ENCODE measurements around the gene KRTAP10-12.
"Not testable (repeated sequence)": the region's sequence is repeated elsewhere in the genome, so short reads cannot be mapped to it uniquely, and the experiment has no call there.

KRTAP10-12 gene

DNA sequence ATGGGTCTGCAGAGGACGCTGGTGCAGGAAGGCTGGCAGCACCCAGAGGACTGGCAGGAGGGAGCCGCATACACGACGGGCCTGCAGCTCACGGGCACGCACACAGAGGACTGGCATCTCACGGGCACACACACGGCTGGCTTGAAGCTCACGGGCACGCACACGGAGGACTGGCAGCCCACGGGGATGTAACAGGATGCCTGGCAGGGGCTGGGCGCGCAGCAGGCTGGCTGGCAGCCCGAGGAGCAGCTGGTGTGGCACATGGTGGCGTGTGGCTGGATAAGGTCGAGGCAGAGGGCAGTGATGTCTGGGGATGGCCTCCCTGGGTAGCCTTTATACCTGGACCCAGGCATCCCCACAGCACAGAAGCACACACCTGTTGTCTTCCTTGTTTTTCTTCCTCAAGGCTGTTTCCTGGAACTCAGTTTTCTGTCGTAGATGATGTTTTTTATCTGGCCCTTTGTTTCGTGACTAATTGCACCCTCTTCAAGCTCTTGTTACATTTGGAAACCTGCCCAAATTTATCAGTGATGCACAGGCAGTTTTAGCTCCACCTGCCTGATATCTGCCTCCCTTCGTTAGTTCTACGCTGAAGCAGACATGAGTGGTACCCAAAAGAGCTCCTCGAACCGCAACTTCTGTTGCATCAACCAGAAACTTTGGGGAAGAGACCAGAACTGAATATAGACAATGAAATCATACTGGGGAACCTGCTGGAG, 15.0 kb upstream of the KRTAP10-12 start, which contains the start of gene KRTAP12-1:
KRTAP12-1 (minus strand) TSS at position 303 of the 719 bp plus-strand sequence; CDS start at position 263, 40 bp downstream.
- Histone ChIP-seq H3K36me3 (ENCODE audit: control insufficient read depth, insufficient read depth, low read length) (no peaks in the 10 kb centered on the region), H3K4me3 (ENCODE audit: low read length) (no peak within 1 kb of the TSS), H3K4me1 (ENCODE audit: control insufficient read depth, insufficient read depth, low read length) (no peaks in the 10 kb centered on the region), H3K9me3 (ENCODE audit: control insufficient read depth, low read length) (no peaks in the 10 kb centered on the region), H3K27me3 (ENCODE audit: control insufficient read depth, insufficient read depth, low read length) (peaks cover 11% of the 10 kb centered on the region), H3K9ac (ENCODE audit: low read length) (no peak within 1 kb of the TSS)

DNA sequence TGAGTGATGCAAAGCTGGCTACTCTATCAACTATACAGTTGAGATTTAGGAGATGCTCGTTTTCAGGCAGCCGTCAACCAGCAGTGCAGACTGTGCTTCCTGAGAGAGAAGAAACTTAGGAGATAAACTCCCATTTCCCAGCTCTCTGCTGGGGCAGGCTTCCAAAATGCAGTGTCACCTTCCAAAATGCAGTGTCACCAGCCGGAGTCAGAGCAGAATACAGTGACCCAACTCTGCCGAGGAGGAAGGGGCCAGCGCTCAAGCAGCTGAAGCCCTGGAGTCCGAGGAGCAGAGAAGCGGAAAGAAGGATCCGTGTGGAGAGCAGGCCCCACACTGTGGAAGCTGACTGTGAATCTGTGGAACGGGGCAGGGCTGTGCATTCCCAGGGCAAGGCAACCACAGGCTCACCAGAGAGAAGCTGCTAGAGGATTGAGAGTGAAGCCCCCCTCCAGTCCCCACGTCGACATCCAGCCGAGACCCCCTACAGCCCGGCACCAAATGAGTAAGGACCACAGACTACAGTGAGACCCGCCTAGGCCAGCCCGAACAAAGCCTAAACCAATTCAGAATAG, 14.3 kb upstream of the KRTAP10-12 start:
- no peaks in the 10 kb centered on the region for H3K36me3 ChIP-seq (ENCODE audit: control insufficient read depth, insufficient read depth, low read length)
- no peak overlapping the region for H3K4me3 ChIP-seq (ENCODE audit: low read length)
- no peaks in the 10 kb centered on the region for H3K4me1 ChIP-seq (ENCODE audit: control insufficient read depth, insufficient read depth, low read length)
- H3K27me3 ChIP-seq (ENCODE audit: control insufficient read depth, insufficient read depth, low read length) = peaks cover 17% of the 10 kb centered on the region
- H3K9ac ChIP-seq (ENCODE audit: low read length) = no peak overlapping the region
- H3K9me3 ChIP-seq (ENCODE audit: control insufficient read depth, low read length) = no peaks in the 10 kb centered on the region

DNA sequence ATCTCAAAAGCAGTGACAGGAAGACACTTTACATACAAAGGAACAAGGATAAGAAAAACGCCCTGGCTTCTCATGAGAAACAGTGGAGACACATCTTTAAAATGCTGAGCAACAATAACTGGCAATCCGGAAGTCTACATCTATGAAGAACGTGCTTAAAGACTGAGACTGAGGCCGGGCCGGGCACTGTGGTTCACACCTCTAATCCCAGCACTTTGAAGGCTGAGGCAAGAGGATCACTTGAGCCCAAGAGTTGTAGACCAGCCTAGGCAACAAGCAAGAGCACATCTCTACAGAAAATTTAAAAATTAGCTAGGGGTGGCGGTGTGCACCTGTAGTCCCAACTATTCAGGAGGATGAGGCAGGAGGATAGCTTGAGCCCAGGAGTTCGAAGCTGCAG, 12.9 kb upstream of the KRTAP10-12 start:
- Histone ChIP-seq H3K4me1 (ENCODE audit: control insufficient read depth, insufficient read depth, low read length) (no peaks in the 10 kb centered on the region), H3K36me3 (ENCODE audit: control insufficient read depth, insufficient read depth, low read length) (no peaks in the 10 kb centered on the region), H3K9ac (ENCODE audit: low read length) (no peak overlapping the region), H3K27me3 (ENCODE audit: control insufficient read depth, insufficient read depth, low read length) (peaks cover 20% of the 10 kb centered on the region), H3K9me3 (ENCODE audit: control insufficient read depth, low read length) (no peaks in the 10 kb centered on the region), H3K4me3 (ENCODE audit: low read length) (no peak overlapping the region)

DNA sequence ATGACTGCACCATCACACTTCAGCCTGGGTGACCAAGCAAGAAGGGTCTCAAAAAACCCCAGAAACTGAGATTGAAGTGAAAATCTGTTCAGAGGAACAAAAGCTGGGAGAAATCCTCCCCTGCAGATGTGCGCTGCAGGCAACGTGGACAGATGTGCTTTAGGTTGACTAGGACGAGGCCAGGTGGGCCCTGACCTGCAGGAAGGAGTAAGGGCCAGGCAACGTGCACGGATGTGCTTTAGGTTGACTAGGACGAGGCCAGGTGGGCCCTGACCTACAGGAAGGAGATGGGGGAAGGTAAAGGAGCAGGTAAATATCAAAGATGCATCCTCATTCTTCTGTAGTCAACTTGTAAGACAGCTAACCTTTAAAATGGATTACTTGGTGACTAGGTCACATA, 12.5 kb upstream of the KRTAP10-12 start:
- Histone ChIP-seq H3K27me3 (ENCODE audit: control insufficient read depth, insufficient read depth, low read length) (peaks cover 20% of the 10 kb centered on the region), H3K36me3 (ENCODE audit: control insufficient read depth, insufficient read depth, low read length) (no peaks in the 10 kb centered on the region), H3K4me1 (ENCODE audit: control insufficient read depth, insufficient read depth, low read length) (no peaks in the 10 kb centered on the region), H3K9ac (ENCODE audit: low read length) (no peak overlapping the region), H3K4me3 (ENCODE audit: low read length) (no peak overlapping the region), H3K9me3 (ENCODE audit: control insufficient read depth, low read length) (no peaks in the 10 kb centered on the region)

DNA sequence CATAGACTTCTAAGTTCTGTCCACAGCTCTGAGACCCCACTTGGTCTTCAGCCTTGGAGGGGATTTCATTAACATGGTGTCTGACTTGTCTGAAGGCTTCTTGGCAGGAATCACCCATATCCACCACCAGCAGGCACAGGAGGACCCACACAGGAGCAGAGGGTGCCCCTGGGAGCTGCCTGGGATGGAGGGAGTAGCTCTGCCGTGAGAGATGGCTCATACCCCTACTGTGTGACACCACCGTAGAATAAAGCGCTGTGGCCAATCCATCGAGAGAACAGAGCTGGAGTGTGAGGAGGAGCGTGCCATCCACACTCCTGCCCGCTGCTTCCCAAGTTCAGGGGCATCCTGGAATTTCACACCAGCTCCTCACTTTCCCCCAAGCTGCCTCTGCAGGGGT, 11.9 kb upstream of the KRTAP10-12 start:
- not testable (repeated sequence) for H3K36me3 ChIP-seq (ENCODE audit: control insufficient read depth, insufficient read depth, low read length); H3K4me1 ChIP-seq (ENCODE audit: control insufficient read depth, insufficient read depth, low read length); H3K9me3 ChIP-seq (ENCODE audit: control insufficient read depth, low read length); H3K4me3 ChIP-seq (ENCODE audit: low read length); H3K9ac ChIP-seq (ENCODE audit: low read length)
- H3K27me3 ChIP-seq (ENCODE audit: control insufficient read depth, insufficient read depth, low read length) = peaks cover 20% of the 10 kb centered on the region

DNA sequence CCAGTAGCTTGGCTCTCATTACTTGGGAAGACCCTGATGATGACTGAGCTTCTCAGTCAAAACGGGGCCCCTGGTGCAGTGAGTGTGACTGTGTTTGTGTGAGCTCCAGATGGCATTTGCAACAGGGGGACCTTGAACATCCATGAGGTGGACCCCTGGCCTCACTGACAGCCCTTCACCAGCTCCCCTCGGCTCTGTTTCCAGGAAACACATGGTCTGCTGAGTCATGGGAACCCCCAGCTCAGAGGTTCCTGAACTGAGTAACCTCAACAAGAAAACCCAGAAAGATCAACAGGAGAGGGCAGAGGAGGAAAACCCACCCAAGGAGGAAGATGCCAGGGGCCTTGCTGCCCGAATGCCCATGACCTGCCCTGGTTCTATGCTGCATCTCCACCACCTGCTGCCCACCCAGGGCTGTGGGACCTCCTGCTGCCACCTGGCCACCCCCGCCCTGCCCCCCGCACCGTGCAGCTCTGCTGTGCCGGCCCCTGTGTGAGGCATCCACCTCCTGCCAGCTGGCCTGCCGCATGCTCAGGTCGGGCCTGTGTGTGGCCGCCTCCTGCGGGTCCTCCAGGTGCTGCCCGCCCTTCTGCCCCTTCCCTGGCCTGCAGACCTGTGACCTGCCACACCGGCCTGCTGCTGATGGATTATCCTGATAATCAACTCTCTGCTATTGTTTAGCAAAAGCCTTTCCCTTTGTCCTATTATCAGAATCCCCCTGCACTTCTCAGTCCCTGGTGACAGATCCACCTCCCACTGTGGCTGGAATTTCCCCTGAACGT, 10.8 kb upstream of the KRTAP10-12 start:
- H3K9me3 ChIP-seq (ENCODE audit: control insufficient read depth, low read length) = no peaks in the 10 kb centered on the region
- no peak overlapping the region for H3K4me3 ChIP-seq (ENCODE audit: low read length)
- peaks cover 20% of the 10 kb centered on the region for H3K27me3 ChIP-seq (ENCODE audit: control insufficient read depth, insufficient read depth, low read length)
- H3K4me1 ChIP-seq (ENCODE audit: control insufficient read depth, insufficient read depth, low read length) = no peaks in the 10 kb centered on the region
- H3K36me3 ChIP-seq (ENCODE audit: control insufficient read depth, insufficient read depth, low read length) = no peaks in the 10 kb centered on the region
- no peak overlapping the region for H3K9ac ChIP-seq (ENCODE audit: low read length)

DNA sequence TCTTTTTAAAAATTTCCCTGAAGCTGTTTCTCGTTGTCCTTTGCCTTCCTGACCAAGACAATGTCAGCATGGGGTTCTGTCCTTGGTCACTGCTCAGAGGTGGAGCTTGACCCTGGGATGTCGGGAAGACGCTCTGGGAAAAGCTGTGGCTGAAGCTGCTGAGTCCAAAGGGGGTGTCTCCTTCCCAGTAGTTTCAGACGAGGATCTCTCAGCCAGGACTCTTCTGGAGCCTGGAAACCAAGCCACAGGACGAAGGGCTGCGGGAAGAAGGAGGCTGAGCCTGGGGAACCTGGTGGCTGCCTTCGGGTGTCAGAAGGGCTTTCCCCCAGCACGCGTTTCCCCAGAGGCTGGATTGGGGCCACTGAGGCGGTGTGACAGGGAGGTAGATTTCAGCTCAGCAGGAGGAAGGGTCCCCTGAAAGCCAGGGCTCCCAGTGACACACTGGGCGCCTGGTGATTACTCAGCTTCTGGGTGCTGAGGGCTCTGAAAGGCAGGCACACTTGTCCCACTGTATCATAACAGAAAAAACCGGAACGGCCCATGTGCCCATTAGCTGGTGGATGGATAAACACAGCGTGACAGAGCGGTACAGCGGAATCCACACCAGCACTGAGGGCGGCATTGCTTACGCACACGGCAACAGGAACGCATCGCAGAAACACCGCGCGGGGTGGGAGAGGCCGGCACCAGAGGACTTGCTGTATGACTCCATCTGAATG, 10.0 kb upstream of the KRTAP10-12 start:
- no peak overlapping the region for H3K9ac ChIP-seq (ENCODE audit: low read length)
- no peak overlapping the region for H3K4me3 ChIP-seq (ENCODE audit: low read length)
- no peaks in the 10 kb centered on the region for H3K9me3 ChIP-seq (ENCODE audit: control insufficient read depth, low read length)
- H3K36me3 ChIP-seq (ENCODE audit: control insufficient read depth, insufficient read depth, low read length) = no peaks in the 10 kb centered on the region
- H3K27me3 ChIP-seq (ENCODE audit: control insufficient read depth, insufficient read depth, low read length) = peaks cover 20% of the 10 kb centered on the region
- H3K4me1 ChIP-seq (ENCODE audit: control insufficient read depth, insufficient read depth, low read length) = no peaks in the 10 kb centered on the region

DNA sequence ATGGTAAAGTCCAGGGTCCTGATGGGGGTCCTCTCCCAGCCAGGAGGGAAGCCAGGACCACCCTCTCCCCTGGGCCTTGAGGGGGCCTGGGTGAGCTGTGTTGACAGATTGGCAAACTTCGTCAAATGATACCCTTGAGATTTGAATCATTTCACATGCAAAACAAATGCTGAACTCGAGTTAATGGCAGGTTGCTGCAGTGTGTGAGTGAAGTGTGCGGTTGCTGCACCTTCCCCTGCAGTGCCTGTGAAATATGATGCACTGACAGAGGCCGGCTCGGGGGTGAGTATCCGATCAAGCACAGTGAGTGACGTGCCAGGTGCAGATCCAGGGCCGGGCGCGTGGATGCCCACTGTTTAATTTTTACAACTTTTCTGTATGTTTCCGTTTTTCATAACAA, 9.3 kb upstream of the KRTAP10-12 start:
- H3K9me3 ChIP-seq (ENCODE audit: control insufficient read depth, low read length) = no peaks in the 10 kb centered on the region
- peaks cover 20% of the 10 kb centered on the region for H3K27me3 ChIP-seq (ENCODE audit: control insufficient read depth, insufficient read depth, low read length)
- H3K4me1 ChIP-seq (ENCODE audit: control insufficient read depth, insufficient read depth, low read length) = no peaks in the 10 kb centered on the region
- no peaks in the 10 kb centered on the region for H3K36me3 ChIP-seq (ENCODE audit: control insufficient read depth, insufficient read depth, low read length)
- no peak overlapping the region for H3K4me3 ChIP-seq (ENCODE audit: low read length)
- H3K9ac ChIP-seq (ENCODE audit: low read length) = no peak overlapping the region

DNA sequence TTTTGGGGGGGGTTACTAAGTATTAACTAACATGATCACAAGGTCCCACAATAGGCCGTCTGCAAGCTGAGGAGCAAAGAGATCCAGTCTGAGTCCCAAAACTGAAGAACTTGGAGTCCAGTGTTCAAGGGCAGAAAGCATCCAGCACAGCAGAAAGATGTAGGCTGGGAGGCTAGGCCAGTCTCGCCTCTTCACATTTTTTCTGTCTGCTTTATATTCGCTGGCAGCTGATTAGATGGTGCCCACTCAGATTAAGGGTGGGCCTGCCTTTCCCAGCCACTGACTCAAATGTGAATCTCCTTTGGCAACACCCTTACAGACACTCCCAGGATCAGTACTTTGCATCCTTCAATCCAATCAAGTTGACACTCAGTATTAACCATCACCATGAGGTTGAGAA, 7.2 kb upstream of the KRTAP10-12 start:
- not testable (repeated sequence) for H3K9me3 ChIP-seq (ENCODE audit: control insufficient read depth, low read length); H3K4me3 ChIP-seq (ENCODE audit: low read length); H3K4me1 ChIP-seq (ENCODE audit: control insufficient read depth, insufficient read depth, low read length); H3K36me3 ChIP-seq (ENCODE audit: control insufficient read depth, insufficient read depth, low read length); H3K9ac ChIP-seq (ENCODE audit: low read length)
- peaks cover 20% of the 10 kb centered on the region for H3K27me3 ChIP-seq (ENCODE audit: control insufficient read depth, insufficient read depth, low read length)

DNA sequence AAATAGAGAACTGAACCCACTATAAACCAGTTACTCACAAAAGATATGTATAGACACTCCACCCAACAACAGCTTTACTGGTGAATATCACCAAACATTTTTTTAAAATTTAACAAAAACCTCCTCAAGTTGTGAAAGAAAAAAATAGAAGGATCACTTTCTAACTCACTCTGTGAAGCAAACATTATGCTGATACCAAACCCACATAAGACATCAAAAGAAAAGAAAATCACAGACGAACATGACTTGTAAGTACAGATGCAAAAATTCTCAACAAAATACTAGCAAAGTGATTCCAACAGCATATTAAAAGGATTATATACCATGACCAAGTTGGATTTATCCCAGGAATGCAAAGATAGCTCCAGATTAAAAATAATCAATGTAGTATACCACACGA, 5.3 kb upstream of the KRTAP10-12 start:
- no peaks in the 10 kb centered on the region for H3K9me3 ChIP-seq (ENCODE audit: control insufficient read depth, low read length)
- H3K36me3 ChIP-seq (ENCODE audit: control insufficient read depth, insufficient read depth, low read length) = no peaks in the 10 kb centered on the region
- H3K4me1 ChIP-seq (ENCODE audit: control insufficient read depth, insufficient read depth, low read length) = no peaks in the 10 kb centered on the region
- H3K27me3 ChIP-seq (ENCODE audit: control insufficient read depth, insufficient read depth, low read length) = peaks cover 24% of the 10 kb centered on the region
- H3K9ac ChIP-seq (ENCODE audit: low read length) = no peak overlapping the region
- H3K4me3 ChIP-seq (ENCODE audit: low read length) = no peak overlapping the region

DNA sequence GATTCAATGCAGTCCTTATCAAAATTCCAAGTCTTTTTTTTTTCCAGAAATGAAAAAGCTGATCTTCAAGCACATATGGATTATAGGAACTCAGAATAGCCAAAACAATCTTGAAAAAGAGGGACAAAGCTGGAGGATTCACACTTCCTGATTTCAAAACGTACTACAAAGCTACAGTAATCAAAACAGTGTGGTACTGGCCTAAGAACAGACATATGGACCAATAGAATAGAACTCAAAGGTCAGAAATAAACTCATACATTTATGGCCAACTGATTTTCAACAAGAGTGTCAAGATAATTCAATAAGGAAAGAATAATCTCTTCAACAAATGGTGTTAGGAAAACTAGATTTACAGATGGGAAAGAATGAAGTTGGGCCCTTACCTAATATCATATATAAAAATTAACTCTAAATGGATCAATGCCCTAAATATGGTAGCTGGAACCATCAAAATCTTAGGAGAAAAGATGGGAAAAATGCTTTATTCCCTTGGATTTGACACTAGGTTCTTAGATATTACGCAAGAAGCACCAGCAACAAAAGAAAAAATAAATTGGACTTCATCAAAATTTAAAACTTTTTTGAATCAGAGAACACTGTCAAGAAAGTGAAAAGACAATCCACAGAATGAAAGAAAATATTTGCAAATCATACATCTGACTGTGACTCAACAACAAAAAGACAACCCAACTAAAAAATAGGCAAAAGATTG, 4.0 kb upstream of the KRTAP10-12 start:
- H3K27me3 ChIP-seq (ENCODE audit: control insufficient read depth, insufficient read depth, low read length) = peaks cover 23% of the 10 kb centered on the region
- H3K4me3 ChIP-seq (ENCODE audit: low read length) = no peak overlapping the region
- no peaks in the 10 kb centered on the region for H3K4me1 ChIP-seq (ENCODE audit: control insufficient read depth, insufficient read depth, low read length)
- no peaks in the 10 kb centered on the region for H3K9me3 ChIP-seq (ENCODE audit: control insufficient read depth, low read length)
- H3K36me3 ChIP-seq (ENCODE audit: control insufficient read depth, insufficient read depth, low read length) = no peaks in the 10 kb centered on the region
- no peak overlapping the region for H3K9ac ChIP-seq (ENCODE audit: low read length)

All from mucosa of stomach (tissue), 1 donor.